Natural killer cell treated with Interleukin-12 subunit alpha and Interleukin-12 subunit beta and Interleukin-15 and Interleukin-18, amount 100 ng/mL, for 72 hours (primary cell): ENCODE results near the gene RBKS. TPM values are rescaled to one million over a fixed set of nuclear protein-coding genes. Genes with fewer than 3 reads are reported as not detected.

Experiments used
- ATAC-seq, 2 donors: fragments of 150-1000 bp; cut with Tn5 transposase in 1 of 2; sonication (Bioruptor Pico), chemical (Tn5 transposase) in 1 of 2; 2 replicates each; pipeline ENCODE4 v1.10.0; 2021
- DNase-seq: peaks from one replicate; pipeline ENCODE4 v3.0.0; 2022; ENCODE audit warnings: low spot score
- H3K27ac Mint-ChIP-seq, 2 donors: 1 replicate in 1 of 2; 2 replicates in 1 of 2; pipeline ENCODE4 v1.8.0; 2022; ENCODE audit warnings: mixed read lengths in 2 of 2, mild to moderate bottlenecking in 1 of 2, moderate library complexity in 1 of 2
- H3K27me3 Mint-ChIP-seq, 2 donors: 1 replicate in 1 of 2; 2 replicates in 1 of 2; pipeline ENCODE4 v1.8.0; 2022; ENCODE audit warnings: mixed read lengths in 2 of 2
- H3K36me3 Mint-ChIP-seq: one replicate; pipeline ENCODE4 v1.8.0; 2022; ENCODE audit warnings: mixed read lengths
- H3K4me1 Mint-ChIP-seq, 2 donors: 1 replicate in 1 of 2; 2 replicates in 1 of 2; pipeline ENCODE4 v1.8.0; 2022; ENCODE audit warnings: low read depth in 2 of 2, mixed read lengths in 2 of 2, mild to moderate bottlenecking in 1 of 2
- H3K4me3 Mint-ChIP-seq: one replicate; pipeline ENCODE4 v1.8.0; 2022; ENCODE audit warnings: mixed read lengths
- H3K9me3 Mint-ChIP-seq: 2 replicates; pipeline ENCODE4 v1.8.0; 2022; ENCODE audit warnings: mixed read lengths
- total RNA-seq, 2 donors: library from RNA; stranded (reverse); gene quantifications; one replicate each; pipeline ENCODE4 v1.2.3, GENCODE V29; 2022

RBKS gene
- total RNA-seq, 2 donors from 2014 or later: 3.1 to 4.5 TPM

DNA sequence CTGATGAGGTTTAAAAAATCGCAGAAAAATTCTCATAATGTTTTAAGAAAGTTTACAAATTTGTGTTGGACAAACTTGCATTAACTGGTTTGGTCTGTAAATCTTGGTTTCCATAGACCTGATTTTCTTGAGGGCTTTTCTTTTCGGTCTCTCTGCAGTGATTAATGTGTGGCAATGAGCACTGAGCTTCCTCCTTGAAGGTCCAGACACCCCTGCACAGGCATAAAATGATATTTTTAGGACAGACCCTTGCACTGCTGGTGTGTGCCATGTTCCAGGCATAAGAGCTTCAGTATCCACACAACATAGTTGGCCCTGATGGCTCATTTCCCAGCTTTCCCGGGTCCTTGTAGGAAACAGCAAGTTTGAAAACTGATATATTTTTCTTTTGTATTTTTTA is 85.0 kb downstream of the RBKS start:
- H3K4me1 Mint-ChIP-seq: peaks cover 5 to 7% of the 10 kb centered on the region in 2 donors
- DNase-seq (no peak), ATAC-seq (no peak)
- no peak overlapping the region for H3K4me3 Mint-ChIP-seq
- no peak overlapping the region for H3K27ac Mint-ChIP-seq
- no peaks in the 10 kb centered on the region for H3K27me3 Mint-ChIP-seq
- H3K9me3 Mint-ChIP-seq: no peaks in the 10 kb centered on the region
- no peaks in the 10 kb centered on the region for H3K36me3 Mint-ChIP-seq

DNA sequence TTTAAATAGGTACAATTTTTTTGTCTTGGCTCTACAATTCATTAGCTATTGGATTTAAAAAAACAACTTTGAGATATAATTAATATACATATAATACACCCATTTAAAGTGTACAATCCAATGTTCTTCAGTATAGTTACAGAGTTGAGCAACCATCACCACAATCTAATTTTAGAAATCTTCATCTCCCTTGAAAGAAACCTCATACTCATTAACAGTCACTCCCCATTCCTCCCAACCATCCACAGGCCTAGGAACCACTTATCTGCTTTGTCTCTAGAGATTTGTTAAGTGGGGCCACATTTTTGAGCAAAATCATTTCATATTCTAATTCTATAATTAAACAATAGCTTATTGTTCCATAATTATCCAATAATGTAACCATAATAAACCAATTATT is 86.0 kb downstream of the RBKS start:
- H3K9me3 Mint-ChIP-seq: no peaks in the 10 kb centered on the region
- H3K27me3 Mint-ChIP-seq: no peaks in the 10 kb centered on the region
- H3K27ac Mint-ChIP-seq: no peak overlapping the region
- H3K4me3 Mint-ChIP-seq: no peak overlapping the region
- no peak for DNase-seq
- no peaks in the 10 kb centered on the region for H3K4me1 Mint-ChIP-seq
- no peaks in the 10 kb centered on the region for H3K36me3 Mint-ChIP-seq
- ATAC-seq: no peak

DNA sequence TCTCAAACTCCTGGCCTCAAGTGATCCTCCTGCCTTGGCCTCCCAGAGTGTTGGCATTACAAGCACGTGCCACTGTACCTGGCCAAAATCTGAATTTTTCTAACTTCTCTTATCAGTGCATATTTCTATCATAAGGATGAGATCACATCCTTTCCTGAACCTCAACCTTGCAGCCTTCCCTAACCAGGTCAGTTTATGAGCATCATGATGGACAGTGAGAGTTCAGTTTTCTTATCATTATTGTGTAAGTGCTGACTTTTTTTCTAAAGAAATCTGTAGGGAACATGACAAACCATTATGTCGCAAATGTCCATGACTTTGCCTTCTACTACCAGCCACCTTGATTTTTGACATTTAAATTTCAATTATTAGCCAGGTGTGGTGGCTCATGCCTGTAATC is 87.1 kb downstream of the RBKS start:
- Mint-ChIP-seq H3K36me3 (no peaks in the 10 kb centered on the region), H3K27me3 (no peaks in the 10 kb centered on the region), H3K4me1 (peaks cover 0 to 3% of the 10 kb centered on the region in 2 donors), H3K27ac (no peak overlapping the region), H3K9me3 (no peaks in the 10 kb centered on the region), H3K4me3 (no peak overlapping the region)
- DNase-seq (no peak), ATAC-seq (no peak)

DNA sequence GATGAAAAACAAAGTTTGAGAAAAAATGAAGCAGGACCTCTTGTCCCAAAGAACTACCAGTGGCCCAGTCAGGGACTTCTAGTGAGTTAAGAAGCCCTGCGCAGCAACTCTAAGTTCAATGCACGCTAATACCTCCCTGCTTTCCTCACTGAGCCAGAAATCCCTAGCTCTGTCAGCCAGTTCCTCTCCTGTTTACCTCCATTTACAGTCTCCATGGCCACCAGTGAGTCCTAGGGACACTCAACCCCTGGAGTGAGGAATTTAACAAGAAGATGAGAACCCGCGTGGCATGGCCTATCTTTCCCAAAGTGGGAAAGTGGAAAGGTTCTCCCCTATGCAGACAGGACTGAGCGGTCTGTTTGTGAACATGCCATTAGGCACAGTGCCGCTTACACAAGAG is 87.6 kb downstream of the RBKS start:
- Mint-ChIP-seq H3K4me1 (peaks cover 0 to 6% of the 10 kb centered on the region in 2 donors), H3K9me3 (no peaks in the 10 kb centered on the region), H3K4me3 (no peak overlapping the region), H3K36me3 (no peaks in the 10 kb centered on the region), H3K27ac (no peak overlapping the region), H3K27me3 (no peaks in the 10 kb centered on the region)
- DNase-seq (no peak), ATAC-seq (no peak)

DNA sequence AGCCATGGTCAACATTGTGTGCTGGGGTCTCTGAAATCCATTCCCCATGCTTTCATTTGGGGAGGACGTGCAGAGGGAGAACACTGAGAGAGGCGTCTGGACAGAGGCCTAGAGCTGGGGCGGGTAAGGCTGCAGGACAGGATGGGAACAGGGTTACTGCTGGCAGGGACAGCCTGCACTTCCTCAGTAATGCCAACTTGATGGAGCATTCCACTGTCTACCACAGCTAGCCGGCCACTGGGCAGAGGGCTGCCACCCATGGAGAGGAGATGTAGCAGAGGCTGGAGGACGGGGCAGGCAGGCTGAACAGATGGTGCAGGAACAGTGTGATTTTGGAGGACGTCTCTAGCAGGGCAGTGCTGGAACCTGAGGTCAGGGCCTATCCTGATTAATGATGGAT is 89.3 kb downstream of the RBKS start:
- H3K4me3 Mint-ChIP-seq: no peak overlapping the region
- H3K27ac Mint-ChIP-seq: no peak overlapping the region
- no peaks in the 10 kb centered on the region for H3K27me3 Mint-ChIP-seq
- peaks cover 6% of the 10 kb centered on the region in 2 donors for H3K4me1 Mint-ChIP-seq
- H3K9me3 Mint-ChIP-seq: no peaks in the 10 kb centered on the region
- H3K36me3 Mint-ChIP-seq: no peaks in the 10 kb centered on the region
- ATAC-seq: peak in 1 of 2 donors; percentile 19
- DNase-seq: no peak

DNA sequence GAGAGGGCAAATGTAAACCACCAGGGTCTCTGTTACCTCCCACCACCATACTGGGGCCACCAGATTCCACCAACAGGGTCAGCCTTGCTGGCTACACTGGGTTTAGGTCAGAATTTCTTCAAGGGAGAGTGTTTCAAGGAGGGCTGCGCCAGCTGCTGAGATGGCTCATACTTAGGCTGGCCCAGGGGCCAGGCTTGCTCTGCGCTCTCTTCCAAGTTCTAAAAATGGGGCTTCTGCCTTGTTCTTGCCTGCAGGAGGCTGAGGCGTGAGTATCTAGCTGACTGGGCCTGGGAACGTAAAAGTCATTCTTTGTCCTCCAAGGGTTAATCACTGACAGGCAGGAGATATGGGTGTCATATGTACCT is 90.6 kb downstream of the RBKS start:
- H3K27me3 Mint-ChIP-seq: no peaks in the 10 kb centered on the region
- H3K9me3 Mint-ChIP-seq: no peaks in the 10 kb centered on the region

DNA sequence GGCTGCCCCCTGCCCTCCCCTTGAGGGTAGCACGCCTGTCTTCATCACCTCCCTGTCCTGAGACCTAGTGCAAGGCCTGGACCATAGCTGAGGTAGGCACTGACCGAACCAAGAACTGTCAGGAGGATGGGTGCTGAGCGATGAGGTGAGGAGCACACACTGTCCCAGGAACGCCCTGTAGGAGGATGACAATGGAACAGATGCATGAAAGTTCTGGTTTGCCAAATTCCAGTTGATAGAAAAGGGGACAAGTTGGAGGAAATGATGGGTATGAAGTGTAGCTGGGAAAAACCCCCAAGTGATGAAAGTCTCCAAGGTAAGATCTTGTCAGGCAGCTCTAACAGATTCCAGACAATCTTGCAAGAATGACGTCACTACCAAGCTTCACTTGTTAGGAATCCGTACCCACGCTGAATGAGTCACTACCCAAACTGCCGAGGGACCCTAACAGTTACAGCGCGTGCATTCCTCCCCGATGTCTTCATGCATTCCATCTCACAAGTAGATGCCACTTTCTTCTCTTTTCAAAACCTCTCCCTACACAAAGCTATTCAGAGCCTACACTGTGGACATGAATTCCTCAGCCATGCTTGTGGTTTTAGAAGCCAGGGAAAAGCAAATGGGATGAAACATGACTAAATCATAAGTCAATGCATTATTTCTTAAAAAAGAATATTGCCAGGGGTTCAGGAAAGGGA is 91.1 kb downstream of the RBKS start:
- ATAC-seq: peak in 1 of 2 donors; percentile 40
- H3K27me3 Mint-ChIP-seq: no peaks in the 10 kb centered on the region
- no peak overlapping the region for H3K4me3 Mint-ChIP-seq

More for the DNA sequence above, 90.6 kb downstream of the RBKS start:
- peaks cover 6% of the 10 kb centered on the region in 2 donors for H3K4me1 Mint-ChIP-seq
- no peak for ATAC-seq
- no peak overlapping the region for H3K4me3 Mint-ChIP-seq
- no peak for DNase-seq
- no peaks in the 10 kb centered on the region for H3K36me3 Mint-ChIP-seq
- no peak overlapping the region for H3K27ac Mint-ChIP-seq

DNA sequence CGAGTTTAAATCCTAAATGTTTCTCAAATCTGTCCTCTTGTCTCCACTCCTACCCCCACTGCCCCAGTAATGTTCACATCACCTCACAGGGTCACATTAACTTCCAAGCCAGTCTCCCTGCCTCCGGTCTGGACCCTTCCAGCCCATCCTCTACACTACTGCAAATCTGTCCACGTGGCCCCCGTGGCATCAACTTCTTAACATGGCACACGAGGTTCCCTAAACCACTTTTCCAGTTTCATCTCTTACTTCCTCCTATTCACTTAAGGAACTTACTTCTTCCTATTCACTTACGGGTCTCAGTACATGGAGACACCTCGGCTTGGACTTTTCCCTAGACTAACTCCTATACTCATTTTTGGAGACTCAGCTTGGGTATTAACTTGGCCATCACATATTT is 91.7 kb downstream of the RBKS start:
- no peaks in the 10 kb centered on the region for H3K27me3 Mint-ChIP-seq
- H3K4me1 Mint-ChIP-seq: peaks cover 6% of the 10 kb centered on the region in 2 donors
- H3K27ac Mint-ChIP-seq: no peak overlapping the region
- no peak for DNase-seq
- H3K4me3 Mint-ChIP-seq: no peak overlapping the region
- ATAC-seq: no peak
- no peaks in the 10 kb centered on the region for H3K9me3 Mint-ChIP-seq
- no peaks in the 10 kb centered on the region for H3K36me3 Mint-ChIP-seq

More for the DNA sequence above, 91.1 kb downstream of the RBKS start:
- no peak for DNase-seq
- Mint-ChIP-seq H3K4me1 (peaks cover 6% of the 10 kb centered on the region in 2 donors), H3K36me3 (no peaks in the 10 kb centered on the region), H3K27ac (no peak overlapping the region), H3K9me3 (no peaks in the 10 kb centered on the region)

DNA sequence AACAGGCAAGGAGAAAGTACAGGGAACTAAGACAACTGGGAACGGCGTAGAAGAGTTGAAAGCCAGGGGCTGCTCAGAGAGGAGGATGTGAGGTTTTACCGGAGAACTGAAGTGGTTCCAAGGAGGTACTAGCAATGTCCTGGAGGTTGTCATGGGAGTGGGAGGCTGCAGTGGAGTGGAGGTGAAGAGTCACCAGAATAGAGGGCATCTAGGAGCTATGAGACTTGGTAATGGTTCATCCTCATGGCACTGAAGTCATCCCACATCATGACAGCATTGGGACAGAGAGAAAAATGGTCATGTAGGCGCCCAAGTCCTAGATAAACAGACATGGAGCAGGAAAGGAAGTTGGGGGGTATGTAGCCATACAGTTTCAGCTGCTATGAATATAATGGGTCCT is 92.3 kb downstream of the RBKS start:
- no peak overlapping the region for H3K27ac Mint-ChIP-seq
- ATAC-seq (no peak), DNase-seq (no peak)
- no peaks in the 10 kb centered on the region for H3K36me3 Mint-ChIP-seq
- H3K9me3 Mint-ChIP-seq: no peaks in the 10 kb centered on the region
- H3K4me1 Mint-ChIP-seq: peaks cover 6 to 7% of the 10 kb centered on the region in 2 donors
- H3K4me3 Mint-ChIP-seq: no peak overlapping the region
- no peaks in the 10 kb centered on the region for H3K27me3 Mint-ChIP-seq

DNA sequence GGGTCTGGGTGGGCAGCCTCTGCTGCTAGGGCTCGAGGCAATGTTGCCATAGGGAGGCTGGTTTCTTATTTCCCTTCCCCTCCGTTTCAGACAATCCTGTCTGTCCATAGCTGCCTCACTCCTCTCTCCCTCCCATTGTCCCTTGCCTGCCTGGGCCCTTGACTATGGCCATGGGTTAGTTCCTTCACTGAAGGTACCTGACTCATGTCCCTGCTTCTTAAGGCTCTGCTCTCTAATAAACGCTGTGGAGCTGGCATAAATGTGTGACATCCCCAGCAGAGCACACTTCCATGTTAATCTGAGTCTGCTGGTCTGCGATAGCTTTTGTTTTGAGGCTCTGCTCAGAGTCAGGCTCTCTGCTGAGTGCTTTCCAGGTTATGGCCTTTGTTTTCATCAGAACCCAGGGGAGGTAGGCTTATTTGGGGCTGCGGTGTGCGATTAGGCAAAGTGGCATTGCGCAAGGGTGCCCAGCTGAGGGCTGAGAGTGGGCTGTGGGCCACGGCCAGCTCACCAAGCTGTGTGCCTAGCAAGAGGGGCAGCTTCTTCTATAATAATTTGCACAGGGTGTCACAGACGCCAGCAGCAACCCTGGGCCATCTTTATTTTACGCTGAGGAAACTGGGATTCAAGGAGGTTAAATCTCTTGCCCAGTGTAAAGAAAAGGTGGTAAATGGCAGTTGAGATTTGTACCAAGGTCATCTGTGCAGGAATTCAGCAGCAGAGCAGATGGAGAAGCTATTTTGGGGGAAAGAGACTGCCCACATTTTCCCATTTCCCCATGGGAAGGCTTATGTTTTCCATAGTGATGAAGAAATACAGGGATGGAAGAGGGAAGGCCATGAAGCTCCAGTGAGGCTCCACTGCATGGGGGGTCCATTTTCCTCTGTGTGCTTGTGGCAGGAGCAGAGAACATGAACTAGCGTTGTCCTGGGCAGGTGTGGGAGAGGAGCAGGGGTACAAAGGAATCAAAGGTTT is 93.1 kb downstream of the RBKS start:
- peak in 1 of 2 donors; percentile 44 for ATAC-seq
- Mint-ChIP-seq H3K36me3 (no peaks in the 10 kb centered on the region), H3K4me3 (no peak overlapping the region), H3K4me1 (peaks cover 6 to 12% of the 10 kb centered on the region in 2 donors), H3K27me3 (no peaks in the 10 kb centered on the region), H3K9me3 (no peaks in the 10 kb centered on the region), H3K27ac (no peak overlapping the region)
- DNase-seq: no peak

DNA sequence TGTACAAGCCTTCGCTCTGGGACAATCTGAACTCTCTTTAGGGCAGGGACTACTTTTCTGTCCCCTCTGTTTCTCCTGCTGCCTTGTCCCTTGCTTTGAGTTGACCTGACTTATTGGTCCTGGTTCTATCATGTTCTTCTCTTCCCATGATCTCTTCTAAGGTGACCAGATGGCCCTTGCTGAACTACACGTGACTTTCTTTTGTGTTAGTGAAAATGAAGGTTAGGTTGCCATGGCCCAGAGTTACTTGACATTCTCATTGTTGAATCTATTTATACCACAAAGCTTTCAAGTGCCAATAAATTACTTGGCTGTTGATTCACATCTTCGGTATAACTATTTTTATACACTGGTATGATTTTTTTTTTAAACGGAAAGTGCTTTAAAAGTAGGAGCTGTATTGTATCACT is 94.3 kb downstream of the RBKS start:
- ATAC-seq: no peak
- H3K4me3 Mint-ChIP-seq: no peak overlapping the region
- no peak for DNase-seq
- no peaks in the 10 kb centered on the region for H3K9me3 Mint-ChIP-seq
- no peaks in the 10 kb centered on the region for H3K36me3 Mint-ChIP-seq
- H3K27ac Mint-ChIP-seq: no peak overlapping the region
- peaks cover 6 to 12% of the 10 kb centered on the region in 2 donors for H3K4me1 Mint-ChIP-seq
- H3K27me3 Mint-ChIP-seq: no peaks in the 10 kb centered on the region

DNA sequence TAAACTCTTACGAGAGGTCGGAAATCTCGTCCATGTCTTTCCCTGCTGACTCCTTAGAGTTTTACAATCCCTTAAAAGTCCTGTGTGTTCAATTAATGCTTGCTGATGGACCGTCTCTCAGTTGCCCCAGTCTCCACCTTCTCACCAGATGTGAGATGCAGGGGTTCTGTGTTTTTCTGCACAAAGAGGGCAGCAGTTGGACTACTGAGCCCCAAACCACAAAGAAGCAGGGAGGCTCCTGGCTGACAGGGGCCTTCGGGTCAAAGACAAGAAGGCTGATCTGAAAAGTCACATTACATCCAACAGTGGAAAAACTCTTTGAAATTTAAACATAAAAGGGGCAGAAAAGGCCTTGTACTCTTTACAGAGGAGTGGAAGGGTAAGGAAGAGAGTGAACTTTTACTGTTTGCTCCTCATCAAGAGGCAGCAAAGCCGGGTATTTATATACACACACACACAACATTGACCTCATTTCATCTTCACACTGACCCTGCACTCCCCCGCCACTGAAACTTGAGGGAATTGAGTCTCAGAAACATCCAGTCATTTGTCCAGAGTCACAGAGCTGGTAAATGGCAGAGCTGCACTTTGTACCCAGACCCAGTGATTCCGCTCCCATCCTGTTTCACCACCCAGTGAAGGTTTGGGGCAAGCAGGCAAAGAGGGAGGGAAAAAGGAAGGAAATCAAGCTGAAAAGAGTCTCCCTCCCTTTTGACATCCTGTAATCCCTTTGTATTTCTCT is 94.9 kb downstream of the RBKS start:
- Mint-ChIP-seq H3K4me1 (peaks cover 6 to 12% of the 10 kb centered on the region in 2 donors), H3K27me3 (no peaks in the 10 kb centered on the region), H3K27ac (no peak overlapping the region), H3K36me3 (no peaks in the 10 kb centered on the region), H3K4me3 (no peak overlapping the region), H3K9me3 (no peaks in the 10 kb centered on the region)
- ATAC-seq (no peak), DNase-seq (no peak)

DNA sequence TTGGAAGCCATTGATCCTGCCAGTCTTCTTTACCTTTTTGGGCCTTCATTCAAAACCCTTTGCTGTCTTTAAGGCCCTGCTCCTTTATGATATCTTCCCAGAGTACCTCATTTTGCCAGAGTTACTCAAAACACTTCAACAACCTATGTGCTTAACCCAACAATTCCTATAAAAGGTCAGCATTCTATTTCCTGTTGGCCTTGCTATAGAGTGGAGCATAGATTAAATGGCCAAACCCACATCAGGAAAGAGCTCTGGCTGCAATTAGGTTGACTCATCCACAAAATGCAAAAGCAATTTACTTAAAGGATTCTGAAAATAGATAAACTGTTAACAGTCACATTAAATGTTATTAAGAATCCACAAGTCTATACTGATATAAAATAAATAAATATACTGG is 97.4 kb downstream of the RBKS start:
- ATAC-seq (no peak), DNase-seq (no peak)
- Mint-ChIP-seq H3K36me3 (no peaks in the 10 kb centered on the region), H3K27me3 (no peaks in the 10 kb centered on the region), H3K4me1 (peaks cover 2 to 12% of the 10 kb centered on the region in 2 donors), H3K4me3 (no peak overlapping the region), H3K9me3 (no peaks in the 10 kb centered on the region), H3K27ac (no peak overlapping the region)

DNA sequence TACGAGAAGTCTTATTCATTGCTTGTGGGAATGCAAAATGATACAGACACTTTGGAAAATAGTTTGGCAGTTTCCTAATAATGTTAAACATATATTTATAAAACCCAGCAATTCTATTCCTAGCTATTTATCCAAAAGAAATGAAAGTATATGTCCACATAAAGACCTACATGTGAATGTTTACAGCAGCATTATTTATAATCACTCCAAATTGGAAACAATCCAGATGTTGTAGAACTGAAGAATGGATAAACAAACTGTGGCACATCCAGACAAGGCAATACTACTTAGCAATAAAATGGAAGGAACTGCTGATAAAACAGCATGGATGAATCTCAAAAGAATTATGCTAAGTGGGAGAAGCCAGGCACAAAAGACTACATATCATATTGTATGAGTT is 99.4 kb downstream of the RBKS start:
- DNase-seq (no peak), ATAC-seq (no peak)
- Mint-ChIP-seq H3K27me3 (no peaks in the 10 kb centered on the region), H3K4me3 (no peak overlapping the region), H3K4me1 (peaks cover 0 to 6% of the 10 kb centered on the region in 2 donors), H3K9me3 (no peaks in the 10 kb centered on the region), H3K36me3 (no peaks in the 10 kb centered on the region), H3K27ac (no peak overlapping the region)
